Measurements from ENCODE around the gene TBX20.
"Not testable (repeated sequence)": the region's sequence is repeated elsewhere in the genome, so short reads cannot be mapped to it uniquely, and the experiment has no call there.

The TBX20 gene

GRCh38 chr7:35161059-35161740 is 92.7 kb downstream of the TBX20 start:
- DNase-seq (ENCODE audit: low read depth in 2 of 2), result not testable (repeated sequence)

Data from stimulated activated CD8-positive, alpha-beta memory T cell treated with anti-CD3 and anti-CD28 coated beads, Interleukin-7, amount 100 ng/mL, for 1 hour (primary cell).